ELF-1 (cell line): ENCODE measurements around the gene LHX1.

ENCODE experiments used
- DNase-seq: peaks from one replicate; pipeline ENCODE4 v3.0.0-alpha.2; 2016; ENCODE audit warnings: low read depth, low spot score

LHX1 gene

GRCh38 chr17:36939052-36939801 lies 2.0 kb downstream of the LHX1 start:
- DNase-seq = no peak

- DNase-seq = no peak
Observed at GRCh38 chr17:36939802-36940312, 2.6 kb downstream of the LHX1 start.

GRCh38 chr17:36940313-36941264 lies 3.3 kb downstream of the LHX1 start:
- no peak for DNase-seq

DNA sequence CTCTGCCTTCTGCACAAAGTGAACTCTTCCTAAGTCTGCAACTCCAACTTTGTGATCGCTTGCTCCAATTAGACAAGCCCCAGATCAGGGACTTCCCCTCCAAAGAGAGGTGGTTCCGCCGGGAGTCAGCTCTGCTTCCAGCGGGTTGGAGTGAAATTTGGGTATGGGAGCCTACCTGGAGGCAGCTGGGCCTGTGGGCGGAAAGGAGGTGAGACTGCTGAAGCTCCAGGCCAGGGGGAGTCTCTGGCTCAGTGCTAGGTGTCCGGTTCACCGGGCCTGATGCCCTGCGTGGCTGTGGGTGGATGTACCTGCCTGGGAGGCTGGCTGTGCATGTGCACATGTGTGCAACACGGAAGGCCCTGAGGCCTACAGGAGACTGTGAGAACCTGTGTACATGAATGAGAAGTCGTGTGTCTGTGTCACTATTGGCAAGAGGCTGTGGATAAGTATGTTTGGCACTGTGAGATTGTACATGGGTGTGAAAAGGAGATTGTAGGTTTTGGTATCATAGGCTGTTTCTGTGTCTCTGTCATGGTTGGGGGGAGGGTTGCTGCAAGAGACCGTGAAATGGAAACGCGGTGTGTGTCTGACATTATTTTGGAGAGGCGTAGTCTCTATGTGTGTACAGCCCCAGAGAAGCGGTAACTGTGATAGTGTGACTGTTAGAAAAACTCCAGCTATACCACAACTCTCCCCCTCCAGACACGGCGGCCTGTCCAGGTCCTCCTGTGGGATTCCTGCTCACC lies 4.2 kb downstream of the LHX1 start:
- no peak for DNase-seq

DNA sequence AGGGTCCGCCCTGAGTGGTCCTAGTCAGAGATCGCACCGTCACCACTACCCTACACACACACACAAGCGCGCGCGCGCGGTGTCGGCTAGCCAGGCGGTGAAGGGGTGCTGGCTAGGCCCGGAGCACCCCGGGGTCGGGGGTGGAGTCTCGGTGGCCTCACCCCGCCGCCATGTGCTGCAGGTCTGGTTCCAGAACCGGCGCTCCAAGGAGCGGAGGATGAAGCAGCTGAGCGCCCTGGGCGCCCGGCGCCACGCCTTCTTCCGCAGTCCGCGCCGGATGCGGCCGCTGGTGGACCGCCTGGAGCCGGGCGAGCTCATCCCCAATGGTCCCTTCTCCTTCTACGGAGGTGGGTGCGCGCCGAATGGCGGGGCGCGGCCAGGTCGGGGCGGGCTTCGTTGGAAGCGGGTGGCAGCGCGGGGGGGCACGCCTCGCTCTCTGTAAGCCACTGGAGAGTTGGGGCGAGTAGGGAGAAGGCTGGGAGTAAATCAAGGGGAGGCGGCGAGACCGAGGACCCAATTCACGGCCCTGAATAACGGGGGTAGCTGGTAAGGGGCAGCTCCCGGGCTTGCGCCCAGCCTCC lies 4.8 kb downstream of the LHX1 start:
- DNase-seq = no peak

DNA sequence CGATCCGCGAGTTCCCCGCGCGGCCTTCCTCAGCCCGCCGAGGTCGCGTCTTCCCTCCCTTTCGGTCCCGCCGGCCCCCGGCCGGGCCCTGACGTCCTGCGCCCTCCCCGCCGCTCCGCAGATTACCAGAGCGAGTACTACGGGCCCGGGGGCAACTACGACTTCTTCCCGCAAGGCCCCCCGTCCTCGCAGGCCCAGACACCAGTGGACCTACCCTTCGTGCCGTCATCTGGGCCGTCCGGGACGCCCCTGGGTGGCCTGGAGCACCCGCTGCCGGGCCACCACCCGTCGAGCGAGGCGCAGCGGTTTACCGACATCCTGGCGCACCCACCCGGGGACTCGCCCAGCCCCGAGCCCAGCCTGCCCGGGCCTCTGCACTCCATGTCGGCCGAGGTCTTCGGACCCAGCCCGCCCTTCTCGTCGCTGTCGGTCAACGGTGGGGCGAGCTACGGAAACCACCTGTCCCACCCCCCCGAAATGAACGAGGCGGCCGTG lies 5.4 kb downstream of the LHX1 start:
- no peak for DNase-seq

DNA sequence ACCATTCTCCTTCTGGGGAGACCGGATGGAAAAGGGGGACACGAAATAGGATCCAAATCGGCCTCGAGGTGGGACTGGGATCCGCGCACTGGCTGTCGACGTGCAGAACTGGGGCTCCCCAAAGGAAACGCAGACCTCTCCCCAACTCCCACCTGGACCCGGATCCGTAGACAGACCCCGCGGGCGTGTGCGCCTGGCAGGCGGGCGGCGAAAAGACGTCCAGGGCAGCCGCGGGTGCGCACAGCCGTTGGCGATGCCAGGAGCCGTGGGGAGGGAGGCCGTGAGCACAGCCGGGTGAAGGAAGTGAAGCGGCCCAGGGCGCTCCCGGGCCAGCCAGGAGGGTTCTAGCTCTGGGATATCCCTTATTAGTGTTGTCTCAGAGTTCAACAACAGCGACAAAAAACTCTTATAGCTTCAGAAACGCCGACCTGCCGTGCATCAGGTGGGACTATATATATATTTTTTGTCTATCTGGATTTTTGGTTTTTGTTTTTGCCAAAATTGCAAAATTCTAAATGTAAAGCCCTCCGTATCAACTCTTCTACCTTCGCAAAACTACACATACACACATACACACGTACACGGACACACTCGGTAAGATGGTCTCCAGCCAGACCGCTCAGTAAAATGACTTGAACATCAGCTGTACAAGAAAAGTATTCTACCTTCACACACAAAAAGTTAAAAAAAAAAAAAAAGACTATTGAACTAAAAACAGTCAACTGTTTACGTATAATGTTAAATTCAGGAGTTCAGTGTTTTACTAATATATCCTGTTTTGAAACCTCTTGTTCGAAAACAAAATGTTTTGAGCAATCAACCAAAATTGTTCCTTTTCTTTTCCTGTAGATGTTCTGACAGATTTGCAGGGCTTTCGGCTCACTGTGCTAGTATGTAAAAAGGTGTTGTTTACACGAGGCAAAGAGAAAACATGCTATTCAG lies 6.2 kb downstream of the LHX1 start:
- DNase-seq = peak; percentile 46

GRCh38 chr17:36944553-36944952 lies 7.3 kb downstream of the LHX1 start:
- DNase-seq = no peak

DNA sequence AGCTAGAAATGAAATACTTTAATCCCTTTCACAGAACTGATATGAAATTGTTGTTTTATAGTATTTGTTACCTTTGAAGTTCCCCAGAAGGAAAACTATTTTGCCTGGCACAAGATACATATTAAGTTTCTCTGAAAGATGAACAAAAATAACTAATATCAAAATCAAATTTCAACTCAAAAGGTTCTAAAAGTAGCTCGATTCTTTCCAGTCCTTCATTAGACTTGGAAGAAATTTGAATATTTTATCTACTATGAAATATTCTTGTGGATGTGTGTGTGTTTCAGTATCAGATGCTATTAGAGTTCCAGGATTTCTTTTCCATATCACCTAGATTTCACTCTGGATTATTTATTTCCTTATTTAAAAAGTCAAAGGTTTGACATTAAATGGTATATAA lies 7.9 kb downstream of the LHX1 start:
- no peak for DNase-seq

- peak; percentile 45 for DNase-seq
Observed at GRCh38 chr17:36945959-36946725, 8.9 kb downstream of the LHX1 start.

GRCh38 chr17:36946726-36947091 lies 9.4 kb downstream of the LHX1 start:
- no peak for DNase-seq

GRCh38 chr17:36947922-36948716 lies 10.8 kb downstream of the LHX1 start:
- no peak for DNase-seq

- peak; percentile 99 for DNase-seq
Observed at GRCh38 chr17:36948717-36949460, 11.6 kb downstream of the LHX1 start, which contains the start of gene AATF. TSS of gene AATF (plus strand) at chr17:36948954. CDS start at chr17:36949126, 172 bp downstream.

GRCh38 chr17:36949461-36949927 lies 12.2 kb downstream of the LHX1 start:
- no peak for DNase-seq

DNA sequence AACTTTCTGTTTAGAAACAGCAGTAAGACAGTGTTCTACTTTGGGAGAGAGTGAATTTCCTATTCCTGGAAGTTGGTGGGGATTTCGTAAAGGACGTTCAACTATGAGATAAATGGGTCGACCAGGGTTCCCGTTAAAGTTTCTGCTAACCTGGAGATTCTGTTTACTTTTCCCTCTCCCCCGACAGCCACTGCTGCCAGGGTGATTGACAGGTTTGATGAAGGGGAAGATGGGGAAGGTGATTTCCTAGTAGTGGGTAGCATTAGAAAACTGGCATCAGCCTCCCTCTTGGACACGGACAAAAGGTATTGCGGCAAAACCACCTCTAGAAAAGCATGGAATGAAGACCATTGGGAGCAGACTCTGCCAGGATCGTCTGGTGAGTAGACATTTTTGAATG lies 12.8 kb downstream of the LHX1 start:
- DNase-seq = no peak

- DNase-seq = no peak
Observed at GRCh38 chr17:36951084-36951789, 14.0 kb downstream of the LHX1 start.

- no peak for DNase-seq
Observed at GRCh38 chr17:36971508-36971907, 34.2 kb downstream of the LHX1 start.
